NCI-H226 (cell line): ENCODE results near the gene ODC1.

Experiments used
- DNase-seq: peaks from one replicate; pipeline ENCODE4 v3.0.0-alpha.2; 2015

The ODC1 gene

DNA sequence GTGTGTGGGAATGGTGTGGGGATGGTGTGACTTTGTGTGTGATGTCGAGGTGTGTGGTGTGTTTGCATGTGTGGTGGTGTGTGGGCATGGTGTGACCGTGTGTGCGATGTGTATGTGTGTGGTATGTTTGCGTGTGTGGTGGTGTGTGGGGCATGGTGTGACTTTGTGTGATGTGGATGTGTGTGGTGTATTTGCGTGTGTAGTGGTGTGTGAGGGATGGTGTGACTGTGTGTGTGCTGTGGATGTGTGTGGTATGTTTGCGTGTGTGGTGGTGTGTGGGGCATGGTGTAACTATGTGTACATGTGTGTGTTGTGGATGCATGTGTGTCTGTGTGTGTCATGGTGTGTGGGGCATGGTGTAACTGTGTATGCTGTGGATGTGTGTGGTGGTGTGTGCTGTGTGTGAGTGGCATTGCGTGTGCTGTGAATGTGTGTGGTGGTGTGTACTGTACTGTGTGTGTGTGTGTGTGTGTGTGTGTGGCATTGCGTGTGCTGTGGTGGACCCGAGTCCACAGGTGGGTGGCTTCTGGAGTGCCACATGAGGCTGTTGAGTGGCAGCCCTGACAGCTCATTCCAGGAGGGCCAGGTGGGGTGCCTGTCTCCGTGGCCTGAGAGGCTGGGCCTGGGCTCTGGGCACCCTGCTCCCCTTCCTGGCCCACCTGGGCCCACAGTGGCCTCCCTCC is 14.7 kb downstream of the ODC1 start:
- no peak for DNase-seq

DNA sequence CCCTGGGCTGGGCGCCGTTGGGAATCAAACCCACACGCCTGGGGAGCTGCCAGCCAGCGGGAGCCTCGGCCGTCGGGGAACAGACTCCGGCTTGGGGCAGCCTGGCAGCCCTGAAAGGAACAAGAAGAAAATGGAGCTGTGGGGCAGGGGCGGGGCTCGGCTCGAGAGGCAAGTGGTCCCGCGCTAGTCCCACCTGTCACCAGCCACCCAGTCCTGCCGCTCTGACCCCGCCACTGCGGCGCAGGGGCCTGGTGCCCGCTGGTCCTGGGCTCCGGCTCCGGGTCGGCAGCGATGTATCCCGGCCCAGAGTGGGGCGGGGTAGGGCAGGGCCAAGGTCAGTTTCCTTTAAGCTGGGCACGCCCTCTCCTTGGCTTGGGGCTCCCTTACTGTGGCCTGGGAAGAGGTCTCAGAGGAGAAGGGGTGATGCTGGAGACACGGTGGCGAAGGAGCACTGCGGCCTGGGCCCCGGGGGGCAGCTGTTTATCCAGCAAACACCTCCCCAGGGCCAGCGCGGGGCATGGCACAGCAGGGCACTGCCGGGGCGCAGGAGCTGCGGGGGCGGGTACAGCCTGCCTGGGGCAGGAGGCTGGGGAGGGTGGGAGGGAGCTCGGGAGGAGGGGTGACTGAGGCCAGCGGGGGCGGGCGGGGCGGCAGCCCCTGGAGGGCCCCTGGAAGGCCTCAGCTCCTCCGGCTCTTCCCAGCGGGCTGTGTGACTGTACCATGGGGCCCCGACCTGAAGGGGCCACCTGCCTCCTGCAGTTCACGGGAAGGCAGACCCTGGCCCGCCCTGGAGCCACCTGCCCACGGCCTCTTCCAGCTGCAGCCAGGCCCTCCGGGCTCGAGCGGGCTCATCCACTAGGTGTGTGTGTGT is 15.6 kb downstream of the ODC1 start:
- peak; percentile 57 for DNase-seq

- DNase-seq: no peak
Measured at GRCh38 chr2:10431797-10432196, 16.3 kb downstream of the ODC1 start.

- DNase-seq: no peak
Measured at GRCh38 chr2:10430886-10431622, 17.1 kb downstream of the ODC1 start.

GRCh38 chr2:10428924-10429323 is 19.2 kb downstream of the ODC1 start:
- DNase-seq: no peak

DNA sequence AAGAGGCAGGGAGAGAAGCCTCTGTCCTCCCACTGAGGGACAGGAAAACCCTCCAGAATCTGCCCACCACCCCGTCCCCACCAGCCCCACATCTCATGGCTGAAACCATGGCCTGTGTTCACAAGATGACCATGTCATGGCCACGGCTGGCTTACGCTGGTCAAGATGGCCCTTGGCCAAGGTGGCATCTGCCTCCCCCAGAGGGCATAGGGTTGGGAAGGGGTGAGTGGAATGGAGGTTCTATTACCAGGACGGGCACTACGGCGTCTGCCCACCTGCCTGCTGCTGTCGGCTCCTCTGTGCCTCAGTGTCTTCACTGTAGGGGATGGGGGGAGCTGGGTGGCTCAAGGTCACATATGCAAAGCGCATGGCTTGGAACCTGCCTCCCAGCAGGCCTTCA is 19.8 kb downstream of the ODC1 start:
- DNase-seq: no peak

DNA sequence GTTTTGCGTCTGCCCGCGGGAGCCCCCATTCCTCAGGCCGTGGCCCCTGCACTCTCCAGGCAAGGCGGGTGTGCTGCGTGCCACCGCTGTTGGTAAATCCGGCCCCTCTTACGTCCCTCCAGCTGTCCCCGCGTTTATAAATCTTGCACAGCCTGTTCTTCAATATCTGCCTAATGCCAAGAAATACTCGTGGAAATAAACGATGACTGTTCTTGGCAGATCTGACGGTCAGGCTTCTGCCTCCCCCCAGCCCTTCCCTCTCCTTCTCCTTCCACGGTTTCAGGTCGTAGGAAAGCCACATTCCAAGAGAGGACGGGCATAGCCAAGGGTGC is 20.5 kb downstream of the ODC1 start:
- DNase-seq: no peak

- DNase-seq: no peak
Measured at GRCh38 chr2:10426726-10427617, 21.2 kb downstream of the ODC1 start.

GRCh38 chr2:10425699-10426098 is 22.4 kb downstream of the ODC1 start:
- no peak for DNase-seq

DNA sequence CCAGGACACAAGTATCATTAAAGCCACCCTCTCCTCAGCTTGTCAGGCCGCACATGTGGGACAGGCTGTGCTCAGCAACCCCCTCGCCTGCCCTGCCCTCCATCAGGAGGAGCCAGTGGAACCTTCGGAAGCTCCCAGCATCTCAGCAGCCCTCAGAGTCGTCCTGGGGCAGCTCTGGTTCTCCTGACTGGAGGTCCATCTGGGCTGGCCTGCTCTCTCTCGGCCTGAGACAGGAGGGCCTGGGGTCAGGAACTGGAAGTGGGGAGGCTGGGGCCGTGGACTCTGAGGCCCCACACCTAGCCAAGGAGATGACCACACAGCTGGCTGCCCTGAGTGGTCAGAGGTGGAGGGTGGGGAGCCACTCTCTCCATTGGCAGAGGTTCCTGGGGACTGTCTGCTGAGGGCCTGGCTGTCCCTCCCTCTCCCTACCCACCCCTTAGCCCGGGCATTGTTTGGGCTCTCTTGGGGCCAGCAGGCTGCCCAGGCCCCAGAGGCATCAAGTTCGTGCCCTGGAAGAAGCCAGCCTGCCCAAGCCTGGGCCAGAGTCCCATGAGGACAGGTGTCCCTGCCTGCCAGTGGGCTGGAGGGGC is 23.1 kb downstream of the ODC1 start:
- no peak for DNase-seq

DNA sequence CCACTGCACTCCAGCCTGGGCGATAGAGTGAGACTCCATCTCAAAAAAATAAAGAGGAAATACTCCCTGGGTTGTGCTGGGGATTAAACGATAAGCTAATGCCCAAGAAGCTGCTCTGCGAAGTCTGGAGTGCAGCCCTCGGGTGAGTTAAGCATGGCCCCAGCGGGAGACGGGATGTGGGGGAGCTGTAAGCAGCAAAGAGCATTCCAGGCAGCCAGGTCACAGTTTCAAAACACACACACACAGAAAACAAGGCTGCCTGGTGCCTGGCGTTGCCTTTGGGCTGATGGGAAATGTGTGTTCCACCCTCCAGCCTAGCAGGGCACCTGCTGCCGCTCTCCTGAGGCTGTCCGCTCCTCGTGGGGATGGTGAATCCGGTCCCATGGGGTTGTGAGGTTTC is 24.1 kb downstream of the ODC1 start:
- DNase-seq: peak; percentile 97

- DNase-seq: no peak
Measured at GRCh38 chr2:10423400-10423774, 24.7 kb downstream of the ODC1 start.

GRCh38 chr2:10422732-10423399 is 25.3 kb downstream of the ODC1 start:
- no peak for DNase-seq

- no peak for DNase-seq
Measured at GRCh38 chr2:10422251-10422650, 25.9 kb downstream of the ODC1 start.

DNA sequence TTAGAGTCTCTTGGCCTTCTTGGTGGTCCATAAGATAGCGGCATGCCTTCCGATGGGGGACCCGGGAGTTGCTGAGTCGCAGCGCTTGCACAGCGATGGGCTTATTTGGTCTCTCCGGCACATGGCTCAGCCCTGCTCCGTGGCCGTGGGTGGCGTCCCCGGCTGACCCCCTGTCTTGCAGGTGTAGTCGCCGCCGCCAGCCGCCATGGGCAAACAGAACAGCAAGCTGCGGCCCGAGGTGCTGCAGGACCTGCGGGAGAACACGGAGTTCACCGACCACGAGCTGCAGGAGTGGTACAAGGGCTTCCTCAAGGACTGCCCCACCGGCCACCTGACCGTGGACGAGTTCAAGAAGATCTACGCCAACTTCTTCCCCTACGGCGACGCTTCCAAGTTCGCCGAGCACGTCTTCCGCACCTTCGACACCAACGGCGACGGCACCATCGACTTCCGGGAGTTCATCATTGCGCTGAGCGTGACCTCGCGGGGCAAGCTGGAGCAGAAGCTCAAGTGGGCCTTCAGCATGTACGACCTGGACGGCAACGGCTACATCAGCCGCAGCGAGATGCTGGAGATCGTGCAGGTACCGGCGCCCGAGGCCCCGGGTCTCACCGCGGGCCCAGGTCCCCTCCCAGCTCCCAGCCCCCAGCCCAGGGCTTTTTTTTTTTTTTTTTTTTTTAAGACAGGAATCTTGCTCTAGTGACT is 28.4 kb downstream of the ODC1 start:
- no peak for DNase-seq

- no peak for DNase-seq
Measured at GRCh38 chr2:10417551-10418335, 30.4 kb downstream of the ODC1 start.

DNA sequence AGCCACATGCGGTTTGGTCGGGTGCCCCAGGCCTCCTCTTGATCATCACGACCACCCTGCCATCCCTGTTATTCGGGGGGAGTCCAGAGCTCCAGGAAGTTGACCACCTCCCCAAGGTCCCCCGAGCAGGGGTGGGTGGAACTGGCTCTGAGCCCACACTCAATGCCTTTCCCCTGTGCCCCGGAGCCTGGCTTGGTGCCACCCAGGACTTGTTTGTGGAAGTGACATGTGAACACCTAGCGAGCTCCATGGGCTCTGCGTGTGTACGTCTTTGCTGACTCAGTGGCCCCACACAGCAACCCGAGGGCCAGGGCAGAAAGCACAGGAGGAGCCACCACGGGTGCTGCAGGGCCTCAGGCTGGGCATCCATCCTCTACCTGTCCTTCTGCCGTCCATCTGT is 32.5 kb downstream of the ODC1 start:
- no peak for DNase-seq

DNA sequence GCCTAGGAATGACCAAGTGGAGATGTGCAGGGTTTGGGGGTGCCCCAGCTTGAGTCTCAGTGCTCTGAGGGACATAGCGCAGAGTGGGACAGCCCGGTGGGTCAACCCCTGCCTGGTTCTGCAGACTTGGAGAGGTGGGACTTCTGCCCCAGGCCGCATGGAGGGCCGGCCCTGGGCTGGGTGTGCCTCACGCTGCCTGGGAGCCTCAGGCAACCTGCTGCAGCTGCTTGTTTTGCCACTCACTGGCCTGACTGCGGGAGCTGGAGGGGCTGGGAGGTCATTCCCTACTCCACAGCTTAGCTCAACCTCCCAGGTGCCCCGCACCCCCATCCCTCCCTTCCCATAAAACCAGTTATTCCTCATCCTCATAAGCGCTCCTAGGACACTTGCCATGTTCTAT is 33.1 kb downstream of the ODC1 start:
- no peak for DNase-seq

GRCh38 chr2:10414591-10414990 is 33.5 kb downstream of the ODC1 start:
- DNase-seq: no peak

DNA sequence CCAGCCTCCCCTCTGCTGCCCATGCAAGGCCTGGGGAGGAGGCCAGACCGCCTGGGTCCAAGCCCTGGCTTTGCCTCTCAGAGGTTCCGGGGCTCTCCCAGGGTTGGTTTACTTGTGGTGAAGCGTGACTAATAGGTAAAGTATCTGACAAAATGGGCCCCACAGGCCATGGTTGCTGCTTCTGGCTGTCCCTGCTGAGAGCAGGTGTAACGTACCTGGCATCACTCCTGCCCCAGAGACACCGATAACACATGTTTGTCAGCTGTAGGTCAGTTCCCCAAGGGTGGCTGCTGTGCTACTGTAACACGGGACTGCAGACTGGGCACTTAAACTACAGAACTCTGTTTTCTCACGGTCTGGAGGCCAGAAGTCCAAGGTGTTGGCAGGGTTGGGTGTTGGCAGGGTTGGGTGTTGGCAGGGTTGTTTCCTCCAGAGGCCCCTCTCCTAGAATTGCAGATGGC is 34.1 kb downstream of the ODC1 start:
- peak; percentile 85 for DNase-seq
